ENCODE data around the gene RCN1.

The RCN1 gene

DNA sequence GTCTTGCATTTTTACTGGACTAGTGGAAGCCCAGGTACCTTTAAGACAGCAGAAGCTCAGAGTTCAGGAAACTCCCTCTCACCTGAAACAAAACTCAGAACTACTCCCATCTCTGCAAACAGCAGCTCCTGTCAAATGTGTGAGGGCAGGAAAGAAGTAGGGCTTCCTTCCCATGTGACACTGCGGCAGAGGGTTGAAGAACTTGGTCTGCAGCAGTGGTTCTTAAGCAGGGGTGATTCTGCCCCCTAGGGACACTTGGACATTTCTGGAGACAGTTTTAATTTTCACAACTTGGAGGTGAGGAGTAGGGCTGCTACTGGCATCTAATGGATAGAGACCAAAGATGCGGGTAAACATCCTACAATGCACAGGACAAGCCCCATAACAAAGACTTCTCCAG, 63.4 kb downstream of the RCN1 start:
- no peak for DNase-seq (ENCODE audit: low spot score)
